K562 (cell line): ENCODE measurements around the gene C6orf47.

Experiments
- CREM ChIP-seq: IDR thresholded peaks from 2 replicates; pipeline ENCODE4 v1.6.1; 2014; ENCODE audit warnings: antibody characterized with exemption, low read depth
- CTCF ChIP-seq, 3 experiments: IDR thresholded peaks in 2 of 3; conservative IDR thresholded peaks in 1 of 3; 2 replicates each; pipeline ENCODE4 v1.5.1; 2011 to 2012; ENCODE audit warnings: low read length in 3 of 3, mild to moderate bottlenecking in 3 of 3, control low read depth in 2 of 3, improper control_type of control experiment in 1 of 3, inconsistent platforms in 1 of 3, low read depth in 1 of 3, mixed read lengths in 1 of 3, moderate library complexity in 1 of 3; ENCODE audit not compliant: insufficient read depth in 2 of 3
- E2F6 ChIP-seq, 2 experiments: IDR thresholded peaks; 2 replicates each; pipeline ENCODE4 v1.6.1; 2011; ENCODE audit warnings: borderline replicate concordance in 1 of 2, control low read depth in 1 of 2, low read depth in 1 of 2, low read length in 1 of 2, mild to moderate bottlenecking in 1 of 2, mixed read lengths in 1 of 2, moderate library complexity in 1 of 2; ENCODE audit not compliant: insufficient read depth in 1 of 2, insufficient read length in 1 of 2, poor library complexity in 1 of 2, severe bottlenecking in 1 of 2; ENCODE audit errors: extremely low read depth in 1 of 2
- EP300 ChIP-seq: IDR thresholded peaks from 2 replicates; pipeline ENCODE4 v1.6.1; 2012; ENCODE audit warnings: low read length, improper control_type of control experiment
- ILK ChIP-seq: fragments of 450-650 bp; IDR thresholded peaks from 2 replicates; pipeline ENCODE4 v1.6.1; 2016; ENCODE audit warnings: missing genetic modification characterization, low read depth, mild to moderate bottlenecking, missing compliant biosample characterization, moderate library complexity, borderline replicate concordance
- POLR2AphosphoS5 ChIP-seq: IDR thresholded peaks from 2 replicates; pipeline ENCODE4 v1.6.1; 2011; ENCODE audit warnings: mild to moderate bottlenecking, low read depth, low read length, moderate library complexity; ENCODE audit not compliant: control insufficient read depth, insufficient read depth
- RFX7 ChIP-seq: fragments of 250-450 bp; sonication (Bioruptor Pico); IDR thresholded peaks from 2 replicates; pipeline ENCODE4 v1.5.1; 2021; ENCODE audit warnings: mild to moderate bottlenecking
- SLC30A9 ChIP-seq: fragments of 250-450 bp; sonication (Bioruptor Pico); IDR thresholded peaks from 2 replicates; pipeline ENCODE4 v1.8.0; 2022; ENCODE audit warnings: mild to moderate bottlenecking, moderate library complexity
- SMARCA4 ChIP-seq: fragments of 450-650 bp; IDR thresholded peaks from 2 replicates; pipeline ENCODE4 v1.6.1; 2016
- TF ChIP-seq, protein P1 (sequence below), 2 experiments: fragments of 450-650 bp; formaldehyde crosslinking in 1 of 2; IDR thresholded peaks; 2 replicates each; pipeline versions ENCODE4 v1.4.0 to v1.6.1; 2014 to 2020; ENCODE audit warnings: mild to moderate bottlenecking in 2 of 2, borderline replicate concordance in 1 of 2, low read depth in 1 of 2

GRCh38 chr6:31640612-31641011, 20.0 kb downstream of the C6orf47 start:
- TF ChIP-seq, protein P1, sequence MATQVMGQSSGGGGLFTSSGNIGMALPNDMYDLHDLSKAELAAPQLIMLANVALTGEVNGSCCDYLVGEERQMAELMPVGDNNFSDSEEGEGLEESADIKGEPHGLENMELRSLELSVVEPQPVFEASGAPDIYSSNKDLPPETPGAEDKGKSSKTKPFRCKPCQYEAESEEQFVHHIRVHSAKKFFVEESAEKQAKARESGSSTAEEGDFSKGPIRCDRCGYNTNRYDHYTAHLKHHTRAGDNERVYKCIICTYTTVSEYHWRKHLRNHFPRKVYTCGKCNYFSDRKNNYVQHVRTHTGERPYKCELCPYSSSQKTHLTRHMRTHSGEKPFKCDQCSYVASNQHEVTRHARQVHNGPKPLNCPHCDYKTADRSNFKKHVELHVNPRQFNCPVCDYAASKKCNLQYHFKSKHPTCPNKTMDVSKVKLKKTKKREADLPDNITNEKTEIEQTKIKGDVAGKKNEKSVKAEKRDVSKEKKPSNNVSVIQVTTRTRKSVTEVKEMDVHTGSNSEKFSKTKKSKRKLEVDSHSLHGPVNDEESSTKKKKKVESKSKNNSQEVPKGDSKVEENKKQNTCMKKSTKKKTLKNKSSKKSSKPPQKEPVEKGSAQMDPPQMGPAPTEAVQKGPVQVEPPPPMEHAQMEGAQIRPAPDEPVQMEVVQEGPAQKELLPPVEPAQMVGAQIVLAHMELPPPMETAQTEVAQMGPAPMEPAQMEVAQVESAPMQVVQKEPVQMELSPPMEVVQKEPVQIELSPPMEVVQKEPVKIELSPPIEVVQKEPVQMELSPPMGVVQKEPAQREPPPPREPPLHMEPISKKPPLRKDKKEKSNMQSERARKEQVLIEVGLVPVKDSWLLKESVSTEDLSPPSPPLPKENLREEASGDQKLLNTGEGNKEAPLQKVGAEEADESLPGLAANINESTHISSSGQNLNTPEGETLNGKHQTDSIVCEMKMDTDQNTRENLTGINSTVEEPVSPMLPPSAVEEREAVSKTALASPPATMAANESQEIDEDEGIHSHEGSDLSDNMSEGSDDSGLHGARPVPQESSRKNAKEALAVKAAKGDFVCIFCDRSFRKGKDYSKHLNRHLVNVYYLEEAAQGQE (IDR thresholded peaks at IDR 0.05; ENCODE audit: borderline replicate concordance) = no peak
- TF ChIP-seq, protein P1 (CRISPR knock-in tag; IDR thresholded peaks at IDR 0.05; ENCODE audit: low read depth) = no peak
- TF ChIP-seq SLC30A9 (no peak), RFX7 (no peak), E2F6 (IDR thresholded peaks at IDR 0.05; ENCODE audit: borderline replicate concordance in 1 of 2, extremely low read depth in 1 of 2, insufficient read depth in 1 of 2, insufficient read length in 1 of 2, low read depth in 1 of 2, low read length in 1 of 2, poor library complexity in 1 of 2, severe bottlenecking in 1 of 2) (no peak), EP300 (no peak), ILK (no peak), CTCF (IDR thresholded peaks at IDR 0.05 in 2 of 3, conservative IDR thresholded peaks at IDR 0.05 in 1 of 3; ENCODE audit: insufficient read depth in 2 of 3, low read depth in 1 of 3, low read length in 3 of 3) (no peak), CREM (no peak), POLR2AphosphoS5 (no peak), SMARCA4 (no peak)
